ENCODE results near the gene TMEM129. TPM values are rescaled to one million over a fixed set of nuclear protein-coding genes. Genes with fewer than 3 reads are reported as not detected.

The TMEM129 gene, protein sequence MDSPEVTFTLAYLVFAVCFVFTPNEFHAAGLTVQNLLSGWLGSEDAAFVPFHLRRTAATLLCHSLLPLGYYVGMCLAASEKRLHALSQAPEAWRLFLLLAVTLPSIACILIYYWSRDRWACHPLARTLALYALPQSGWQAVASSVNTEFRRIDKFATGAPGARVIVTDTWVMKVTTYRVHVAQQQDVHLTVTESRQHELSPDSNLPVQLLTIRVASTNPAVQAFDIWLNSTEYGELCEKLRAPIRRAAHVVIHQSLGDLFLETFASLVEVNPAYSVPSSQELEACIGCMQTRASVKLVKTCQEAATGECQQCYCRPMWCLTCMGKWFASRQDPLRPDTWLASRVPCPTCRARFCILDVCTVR
- 31.2 TPM for total RNA-seq
- long read RNA-seq, transcript TMEM129-204 (2 exons, 958 nt): minor isoform, 10 of 139 reads
- long read RNA-seq, transcript TMEM129-202 (4 exons, 2,810 nt): major isoform, 61 of 139 reads
- long read RNA-seq, partial matches to known transcripts: 28 of 139 reads
- long read RNA-seq, other reads (novel, unspliced or antisense): 35 of 139 reads

DNA sequence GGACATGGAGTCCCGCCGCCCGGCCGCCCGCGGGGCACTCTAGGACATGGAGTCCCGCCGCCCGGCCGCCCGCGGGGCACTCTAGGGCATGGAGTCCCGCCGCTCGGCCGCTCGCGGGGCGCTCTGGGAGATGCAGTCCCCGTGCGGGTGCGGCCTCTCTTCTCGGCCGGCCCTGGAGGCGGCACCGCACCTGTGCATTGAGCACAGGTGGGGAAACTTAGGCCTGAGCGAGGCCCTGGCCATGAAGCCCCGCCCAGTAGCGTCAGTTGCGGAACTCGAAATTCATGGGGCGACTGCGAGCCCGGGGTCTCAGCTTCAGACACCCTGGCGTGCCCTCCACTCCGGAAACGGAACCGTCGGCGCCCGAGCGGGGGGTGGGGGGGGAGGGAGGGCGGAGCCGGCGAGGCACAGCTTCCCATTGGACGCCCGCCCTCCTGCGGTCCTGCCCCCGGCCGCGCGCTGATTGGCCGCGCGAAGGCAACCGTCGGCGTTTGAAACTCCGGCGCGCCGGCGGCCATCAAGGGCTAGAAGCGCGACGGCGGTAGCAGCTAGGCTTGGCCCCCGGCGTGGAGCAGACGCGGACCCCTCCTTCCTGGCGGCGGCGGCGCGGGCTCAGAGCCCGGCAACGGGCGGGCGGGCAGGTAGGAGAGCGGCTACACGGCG, at the start of gene TMEM129, which contains the start of gene TACC3:
Gene TMEM129 (minus strand): TSS at position 321 of the 663 bp plus-strand sequence. CDS start 486 bp downstream, outside the sequence.
Gene TACC3 (plus strand): TSS at position 519 of the 663 bp plus-strand sequence. CDS start 1,901 bp downstream, outside the sequence.
- DNase-seq (peak; percentile 95), ATAC-seq (peak; percentile 88)
- intact Hi-C loops (cut with micrococcal nuclease): no loop called here

DNA sequence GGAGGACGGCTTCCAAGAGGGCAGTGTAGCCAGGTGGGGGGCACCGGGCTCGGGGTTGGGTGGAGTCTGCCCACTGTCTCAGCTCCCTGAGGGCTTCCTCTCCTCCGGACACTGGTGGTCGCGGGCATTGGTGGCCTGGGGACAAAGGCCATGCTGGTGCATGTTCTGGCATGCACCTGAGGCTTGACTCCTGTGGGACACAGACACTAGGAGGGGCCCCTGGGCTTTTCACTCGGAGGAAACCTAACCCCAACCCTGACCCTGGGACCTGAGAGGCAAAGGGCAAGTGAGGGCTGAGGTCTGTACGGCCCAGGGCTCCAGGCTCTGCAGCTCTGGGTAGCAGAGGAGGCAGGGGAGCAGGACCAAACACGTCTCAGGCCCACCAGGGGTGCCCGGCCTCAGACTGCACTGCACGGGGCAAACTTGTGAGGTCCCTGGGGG, 49.7 kb upstream of the TMEM129 start:
- DNase-seq (no peak), ATAC-seq (no peak)
- intact Hi-C loops (cut with micrococcal nuclease): no loop called here

DNA sequence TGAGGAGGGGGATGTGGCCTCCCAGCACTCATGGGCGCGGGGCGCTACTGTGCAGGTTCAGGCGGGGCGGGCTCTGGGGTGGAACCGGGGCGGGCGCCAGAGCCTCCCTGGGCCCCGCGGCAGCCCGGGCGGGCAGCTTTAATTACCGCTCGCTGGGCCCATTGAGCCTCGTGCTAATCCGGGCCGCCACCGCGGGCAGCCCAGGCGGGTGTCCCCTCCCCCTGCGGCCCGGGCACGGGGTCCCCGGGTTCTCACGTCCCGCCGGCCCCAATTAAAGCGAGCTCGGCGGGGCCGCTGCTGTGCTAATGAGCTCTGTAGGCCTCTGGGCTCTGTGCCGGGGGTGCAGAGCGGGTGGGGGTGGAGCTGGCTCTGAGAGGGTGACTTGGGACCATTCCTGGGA, 49.1 kb upstream of the TMEM129 start:
- ATAC-seq: no peak
- intact Hi-C loops (cut with micrococcal nuclease): no loop called here
- DNase-seq: no peak

DNA sequence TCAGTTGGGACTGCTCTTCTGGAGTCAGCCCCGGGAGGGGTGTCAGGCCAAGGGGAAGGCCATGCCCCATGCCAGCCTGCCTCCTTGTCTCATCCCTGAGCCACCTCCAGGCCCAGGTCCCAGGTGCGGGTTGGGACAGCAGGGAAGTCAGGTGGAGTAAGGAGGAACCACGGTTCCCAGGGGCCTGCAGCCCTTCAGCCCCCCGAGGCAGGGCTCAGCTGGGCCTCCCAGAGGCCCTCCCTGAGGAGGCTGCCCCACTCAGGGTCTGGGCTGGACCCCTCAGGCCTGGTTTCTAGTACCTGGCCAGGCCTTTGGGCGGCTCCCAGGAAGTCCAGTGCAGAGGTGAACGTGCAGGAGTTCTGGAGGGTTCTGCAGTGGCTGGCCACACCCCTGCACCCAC, 48.6 kb upstream of the TMEM129 start:
- ATAC-seq: no peak
- intact Hi-C loops (cut with micrococcal nuclease): no loop called here
- no peak for DNase-seq

DNA sequence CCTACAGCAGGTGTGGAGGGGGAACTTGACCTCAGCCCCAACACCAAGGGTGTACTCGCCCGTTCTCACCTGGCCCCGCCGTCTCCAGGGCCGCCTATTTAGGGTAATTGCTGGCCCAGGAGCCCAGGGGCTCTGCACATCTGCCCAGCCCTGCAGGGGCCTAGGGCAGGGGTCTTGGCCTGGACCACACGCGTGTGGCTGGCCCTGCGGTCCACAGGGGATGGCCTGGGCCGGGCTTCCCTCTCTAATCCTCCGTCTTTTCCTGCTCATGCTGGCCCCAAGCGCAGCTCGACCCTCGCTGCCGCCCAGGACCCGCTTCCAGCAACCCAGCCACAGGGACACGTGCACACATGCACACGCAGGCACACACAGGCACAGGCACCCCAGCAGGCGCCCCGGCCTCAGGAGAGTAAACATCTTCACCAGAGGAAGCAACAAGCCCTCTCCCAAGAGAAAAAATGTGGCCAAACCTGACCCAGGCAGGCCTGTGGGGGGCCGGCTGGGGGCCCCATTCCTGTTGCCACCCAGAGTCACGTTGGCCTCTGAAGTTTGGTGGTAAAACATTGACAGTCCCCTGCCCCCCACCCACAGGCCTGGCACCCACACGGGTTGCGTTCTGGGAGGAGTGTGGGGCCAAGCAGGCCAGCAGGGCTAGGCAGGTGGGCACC, 47.4 kb upstream of the TMEM129 start:
- intact Hi-C loops (cut with micrococcal nuclease): no loop called here
- no peak for ATAC-seq
- DNase-seq: no peak

DNA sequence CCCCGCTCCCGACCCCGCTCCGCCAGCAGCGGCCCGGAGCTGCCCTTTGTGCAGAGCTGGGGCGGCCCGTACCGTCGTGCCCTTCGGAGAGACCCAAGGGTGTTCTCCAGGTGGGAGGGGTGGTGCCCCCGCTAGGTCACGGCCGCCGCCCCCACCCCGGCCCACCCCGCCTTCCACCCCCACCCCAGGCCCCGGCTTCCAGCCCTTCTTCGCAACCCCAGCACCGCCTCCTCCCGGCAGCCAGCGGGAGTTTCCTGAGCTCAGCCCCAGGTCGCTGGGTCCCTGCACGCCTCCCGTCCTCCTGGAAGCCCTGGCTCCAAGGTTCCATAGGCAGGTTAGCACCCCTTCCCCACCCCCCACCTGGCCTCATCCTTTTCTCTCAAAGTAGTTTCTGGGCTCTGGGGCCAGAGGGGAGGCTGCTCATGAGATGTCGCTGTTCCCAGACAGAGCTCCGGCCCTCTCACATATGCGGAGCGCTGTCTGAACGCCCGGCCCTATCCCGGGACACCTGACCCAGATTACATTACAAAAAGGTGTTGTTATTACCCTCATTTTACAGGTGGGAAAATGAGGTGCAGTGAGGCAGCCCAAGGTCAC, 46.7 kb upstream of the TMEM129 start:
- ATAC-seq: peak; percentile 16
- intact Hi-C loops (cut with micrococcal nuclease): no loop called here
- peak; percentile 59 for DNase-seq

DNA sequence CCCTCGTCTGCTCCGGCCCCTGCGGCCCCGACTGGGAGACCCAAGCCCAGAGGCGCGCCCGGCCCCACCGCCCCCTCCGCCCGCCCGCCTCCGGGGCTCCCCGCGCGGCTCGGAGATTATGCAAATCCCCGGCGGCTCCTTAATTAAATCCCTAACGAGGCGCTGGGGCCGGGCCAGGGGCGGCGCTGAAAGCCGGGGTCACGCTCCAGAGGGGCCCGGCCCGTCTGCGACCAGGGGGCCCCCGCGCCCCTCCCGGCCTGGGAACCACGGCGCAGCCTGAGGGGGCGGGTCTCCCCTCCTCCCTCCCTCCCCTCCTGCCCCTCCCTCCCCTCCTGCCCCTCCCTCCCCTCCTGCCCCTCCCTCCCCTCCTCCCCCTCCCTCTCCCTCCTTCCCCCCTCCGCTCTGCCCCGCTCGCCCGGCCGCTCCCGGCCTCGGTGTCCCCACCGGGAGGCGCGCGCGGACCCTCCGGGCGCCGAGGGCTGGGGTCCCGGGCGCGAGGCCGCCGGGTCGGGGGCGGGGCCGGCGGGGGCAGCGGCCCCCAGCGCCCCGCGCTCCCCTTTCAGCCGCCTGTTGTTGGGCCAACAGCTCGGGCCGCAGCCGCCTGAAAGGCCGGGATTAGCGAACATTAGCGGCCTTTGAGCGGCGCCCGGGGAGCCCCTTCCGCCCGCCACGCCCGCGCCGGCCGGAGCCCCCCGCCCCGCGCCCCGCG, 46.1 kb upstream of the TMEM129 start:
- peak; percentile 45 for DNase-seq
- ATAC-seq: peak; percentile 36
- intact Hi-C loops (cut with micrococcal nuclease): no loop called here

DNA sequence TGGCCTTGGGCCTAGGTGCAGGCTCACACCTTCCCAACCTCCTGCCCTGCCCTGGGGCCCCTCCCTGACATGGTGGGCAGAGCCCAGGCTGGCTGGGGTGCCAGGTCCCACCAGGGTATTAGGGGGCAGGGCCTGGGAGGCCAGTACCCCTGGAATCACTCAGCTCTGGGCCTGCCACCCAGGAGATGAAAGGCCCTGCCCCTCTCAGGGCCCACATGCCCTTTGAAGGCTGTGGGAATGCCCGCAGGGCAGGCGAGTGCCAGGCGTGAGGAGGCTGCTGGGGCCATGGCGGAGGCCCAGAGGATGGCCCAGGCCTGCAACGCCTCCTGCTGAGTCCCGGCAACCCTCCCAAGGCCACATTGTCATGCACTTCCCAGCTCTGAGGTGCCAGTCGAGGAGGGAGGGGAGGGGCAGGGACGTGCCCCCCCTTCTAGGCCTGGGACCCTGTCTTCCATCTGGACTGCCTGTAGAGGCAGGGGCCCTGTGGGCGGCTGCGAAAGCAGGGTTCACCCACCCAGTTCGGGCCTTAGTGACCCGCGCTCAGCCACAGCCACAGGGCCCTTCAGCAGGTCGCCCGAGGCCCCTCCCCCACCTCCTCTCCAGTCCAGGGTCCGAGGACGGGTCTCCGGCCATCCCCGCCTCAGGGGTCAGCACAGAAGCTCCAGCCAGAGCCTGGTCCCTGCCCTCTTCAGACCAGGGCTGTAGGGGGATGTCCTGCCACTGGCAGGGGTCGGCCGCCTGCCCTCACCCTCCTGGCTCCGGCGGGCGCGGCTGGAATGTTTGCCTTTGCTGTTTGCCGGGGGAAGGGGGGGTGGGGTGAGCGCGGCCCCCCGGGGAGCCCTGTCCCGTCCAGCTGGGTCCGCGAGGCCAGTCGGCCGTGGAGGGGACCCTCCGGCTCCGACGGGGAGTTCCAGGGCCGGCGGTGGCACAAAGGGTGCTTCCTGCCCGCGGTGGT, 45.3 kb upstream of the TMEM129 start:
- ATAC-seq (no peak), DNase-seq (no peak)
- intact Hi-C loops (cut with micrococcal nuclease): no loop called here

DNA sequence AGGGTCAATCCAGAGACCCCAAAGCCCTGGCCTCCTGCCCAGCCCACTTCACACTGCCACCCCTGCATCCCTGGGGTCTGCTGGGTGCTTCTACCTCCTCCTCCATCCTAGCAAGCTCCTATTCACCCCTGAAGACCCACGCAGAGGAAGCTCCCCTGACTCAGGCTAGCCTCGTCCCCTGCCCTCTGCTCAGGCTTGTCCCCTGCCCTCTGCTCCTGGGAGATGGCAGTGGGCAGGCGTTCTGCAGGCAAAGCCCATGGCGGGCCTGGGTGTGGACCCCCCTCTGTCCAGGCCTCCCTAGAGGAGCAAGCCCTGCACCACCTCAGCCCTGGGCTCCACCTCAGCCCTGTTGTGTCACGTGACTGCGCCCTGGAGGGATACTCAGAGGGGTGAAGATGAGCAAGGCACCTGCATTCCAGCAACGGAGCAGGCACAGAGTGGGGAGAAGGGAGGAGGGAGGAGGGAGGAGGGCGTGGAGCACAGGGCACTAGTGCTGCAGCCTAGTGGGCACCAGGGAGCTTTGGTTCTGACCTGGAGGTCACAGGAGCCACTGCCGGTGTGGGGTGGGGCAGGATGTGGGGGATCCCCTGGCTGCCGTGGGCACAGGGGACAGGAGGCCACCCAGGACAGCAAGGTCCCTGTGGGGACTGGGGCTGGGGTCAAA, 44.4 kb upstream of the TMEM129 start:
- intact Hi-C loops (cut with micrococcal nuclease): no loop called here

DNA sequence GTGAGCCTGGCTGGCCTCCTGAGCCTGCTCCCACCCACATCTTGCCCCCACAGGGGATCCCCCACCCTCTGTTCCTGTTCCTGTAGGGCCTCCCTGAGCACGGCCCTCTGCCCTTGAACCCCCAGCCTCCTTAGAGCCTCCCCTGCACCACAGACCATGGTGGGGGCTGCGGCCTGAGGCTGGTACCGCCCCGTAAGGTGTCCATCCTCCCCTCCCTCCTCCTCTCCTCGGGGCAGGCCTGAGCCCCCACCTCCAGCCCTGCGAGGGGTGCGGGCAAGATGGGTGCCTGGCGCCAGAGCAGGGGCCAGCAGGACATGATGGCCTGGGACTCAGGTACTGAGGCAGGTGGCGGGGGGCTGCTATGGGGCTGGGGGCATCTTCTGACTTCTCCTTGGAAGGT, 43.5 kb upstream of the TMEM129 start:
- DNase-seq (no peak), ATAC-seq (no peak)
- intact Hi-C loops (cut with micrococcal nuclease): no loop called here

More for the DNA sequence above, 44.4 kb upstream of the TMEM129 start:
- ATAC-seq (no peak), DNase-seq (no peak)

DNA sequence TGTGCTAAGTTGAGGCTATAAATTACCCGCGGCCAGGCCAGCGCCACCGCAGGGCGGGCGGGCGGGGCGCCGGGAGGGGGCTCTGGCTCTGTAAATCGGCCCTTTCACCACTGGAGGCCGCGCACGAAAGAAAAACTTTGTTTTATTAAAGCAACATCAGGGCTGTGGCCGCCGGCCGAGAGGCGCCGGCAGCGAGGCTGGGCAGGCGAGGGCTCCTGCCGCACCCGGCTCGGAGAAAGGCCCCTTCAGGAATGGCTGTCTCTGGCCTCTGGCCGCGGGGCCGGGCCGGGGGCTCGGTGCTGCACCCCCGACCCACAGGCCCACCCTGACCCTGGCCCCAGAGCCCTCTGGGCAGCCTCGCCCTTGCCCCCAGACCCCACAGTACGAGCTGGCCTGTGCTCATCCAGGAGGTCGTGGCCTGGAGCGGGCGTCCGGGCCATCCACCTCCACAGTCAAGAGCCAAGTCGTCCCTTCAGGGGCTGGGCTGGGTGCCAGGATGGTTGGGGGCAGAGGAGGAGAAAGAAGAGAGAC, 42.5 kb upstream of the TMEM129 start:
- intact Hi-C loops (cut with micrococcal nuclease): no loop called here
- DNase-seq (peak; percentile 59), ATAC-seq (peak; percentile 47)

DNA sequence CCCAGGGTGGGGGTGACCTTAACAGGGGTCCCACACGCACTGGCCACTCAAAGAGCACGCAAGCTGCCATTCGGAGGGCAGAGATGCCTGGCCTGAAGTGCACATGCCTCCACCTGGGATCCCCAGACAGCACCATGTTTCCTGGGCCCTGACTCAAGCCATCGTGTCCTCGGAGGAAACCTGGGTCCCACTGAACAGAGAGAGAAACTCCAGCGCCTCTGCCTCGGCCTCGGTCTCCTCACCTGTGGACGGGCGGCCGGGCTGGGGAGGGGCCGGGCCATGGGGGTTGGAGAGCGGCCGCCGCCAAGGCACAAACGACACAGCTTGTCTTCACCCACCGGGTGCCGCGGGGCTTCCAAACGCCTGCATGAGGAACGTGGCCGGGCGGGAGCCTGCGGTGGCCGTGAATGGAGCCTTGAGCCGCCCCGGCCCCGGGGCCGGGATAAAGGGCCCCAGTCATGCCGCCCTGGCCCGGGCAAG, 42.0 kb upstream of the TMEM129 start:
- intact Hi-C loops (cut with micrococcal nuclease): no loop called here
- ATAC-seq (no peak), DNase-seq (no peak)

DNA sequence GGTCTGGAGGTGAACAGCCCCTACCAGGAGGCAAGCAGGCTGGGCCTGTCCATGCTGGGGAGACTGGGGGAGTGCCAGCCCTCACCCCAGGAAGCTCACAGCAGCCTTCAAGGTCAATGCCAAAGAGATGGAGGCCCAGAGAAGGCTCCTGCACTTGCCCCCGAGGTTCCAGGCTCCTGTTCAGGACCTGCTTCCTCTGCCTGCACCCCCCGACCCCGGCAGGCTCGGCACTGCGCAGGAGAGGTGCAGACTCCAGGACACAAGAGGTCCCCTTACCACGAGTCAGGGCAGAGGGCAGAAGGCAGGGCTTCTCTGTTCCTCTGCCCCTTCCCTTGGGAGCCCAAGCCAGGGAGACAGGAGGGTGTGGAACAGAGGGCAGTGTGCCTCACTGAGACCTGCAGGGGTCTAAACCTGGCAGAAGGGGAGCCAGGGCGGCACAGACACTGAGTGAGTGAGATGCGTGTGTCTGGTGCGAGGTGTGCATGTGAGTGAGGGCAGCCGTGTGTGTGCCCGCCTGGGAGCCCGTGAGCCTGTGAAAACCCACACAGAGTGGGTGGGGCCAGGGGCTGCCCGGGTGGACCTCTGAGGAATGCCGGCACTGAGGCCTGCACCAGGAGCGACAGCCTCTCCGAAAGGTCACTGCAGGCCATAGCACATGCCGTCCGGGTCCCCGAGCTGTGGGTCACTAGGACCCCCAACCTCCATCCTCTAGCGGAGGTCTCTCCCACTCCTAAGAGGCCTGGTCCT, 41.3 kb upstream of the TMEM129 start:
- intact Hi-C loops (cut with micrococcal nuclease): no loop called here
- ATAC-seq (no peak), DNase-seq (no peak)

DNA sequence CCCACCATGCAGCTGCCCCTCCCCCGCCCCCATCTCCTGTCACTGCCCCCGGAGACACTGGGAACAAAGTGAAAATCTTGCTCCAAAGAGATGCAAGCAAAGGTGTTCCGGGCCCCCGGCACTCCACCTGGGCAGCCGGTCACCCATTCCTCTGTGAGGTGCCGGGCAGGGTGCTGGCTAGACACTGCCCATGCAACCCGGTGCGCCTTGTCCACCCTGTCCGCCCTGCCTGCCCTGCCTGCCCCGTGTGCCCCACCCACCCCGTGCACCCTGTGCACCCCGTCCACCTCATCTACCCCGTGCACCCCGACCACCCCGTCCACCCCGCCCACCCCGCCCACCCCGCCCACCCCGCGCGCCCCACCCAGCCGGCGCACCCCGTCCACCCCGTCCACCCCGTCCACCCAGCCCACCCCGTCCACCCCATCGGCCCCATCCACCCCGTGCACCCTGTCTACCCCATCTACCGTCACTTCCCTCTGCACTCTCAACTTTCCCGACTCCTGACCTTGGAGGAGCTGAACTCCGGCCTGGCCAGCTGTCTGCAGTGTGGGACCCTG, 40.1 kb upstream of the TMEM129 start:
- intact Hi-C loops (cut with micrococcal nuclease): no loop called here
- no peak for DNase-seq
- ATAC-seq: no peak

DNA sequence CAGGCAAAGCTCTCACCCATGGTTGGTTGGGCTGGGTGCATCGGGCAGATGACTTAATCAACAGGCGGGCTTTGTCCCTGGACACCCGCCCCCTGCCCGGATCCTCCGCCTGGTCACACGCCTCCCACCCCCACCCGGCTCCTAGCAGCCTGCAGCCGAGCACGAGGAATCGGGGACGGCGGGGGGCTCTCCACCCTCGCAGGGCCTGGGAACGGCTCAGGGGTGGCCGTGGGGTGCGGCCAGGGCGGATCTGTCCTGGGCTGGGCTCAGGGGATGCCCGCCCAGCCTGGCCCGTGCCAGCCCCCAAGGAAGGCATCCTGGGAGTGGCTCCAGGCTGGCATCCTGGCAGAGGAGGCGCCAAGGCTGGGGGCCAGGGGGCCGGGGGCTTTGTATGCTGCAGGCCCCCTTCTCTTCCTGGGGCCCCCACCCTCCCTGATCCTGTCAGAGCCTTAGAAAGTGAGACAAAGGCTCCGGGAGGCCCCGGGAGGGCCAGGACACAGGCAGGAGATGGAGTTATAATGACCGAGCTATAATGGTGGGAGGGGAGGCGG, 39.5 kb upstream of the TMEM129 start:
- DNase-seq (no peak), ATAC-seq (no peak)
- intact Hi-C loops (cut with micrococcal nuclease): no loop called here

All from left ventricle myocardium superior (tissue), 1 donor.